C4-2B (cell line): ENCODE measurements around the gene RBM4.

Experiments used
- ZFX ChIP-seq: fragments of 450-650 bp; IDR thresholded peaks from 2 replicates; pipeline ENCODE4 v1.6.1; 2017
- TF ChIP-seq, protein P1 (sequence below): fragments of 450-650 bp; conservative IDR thresholded peaks from 2 replicates; pipeline ENCODE4 v1.5.1; 2017; ENCODE audit warnings: mild to moderate bottlenecking

DNA sequence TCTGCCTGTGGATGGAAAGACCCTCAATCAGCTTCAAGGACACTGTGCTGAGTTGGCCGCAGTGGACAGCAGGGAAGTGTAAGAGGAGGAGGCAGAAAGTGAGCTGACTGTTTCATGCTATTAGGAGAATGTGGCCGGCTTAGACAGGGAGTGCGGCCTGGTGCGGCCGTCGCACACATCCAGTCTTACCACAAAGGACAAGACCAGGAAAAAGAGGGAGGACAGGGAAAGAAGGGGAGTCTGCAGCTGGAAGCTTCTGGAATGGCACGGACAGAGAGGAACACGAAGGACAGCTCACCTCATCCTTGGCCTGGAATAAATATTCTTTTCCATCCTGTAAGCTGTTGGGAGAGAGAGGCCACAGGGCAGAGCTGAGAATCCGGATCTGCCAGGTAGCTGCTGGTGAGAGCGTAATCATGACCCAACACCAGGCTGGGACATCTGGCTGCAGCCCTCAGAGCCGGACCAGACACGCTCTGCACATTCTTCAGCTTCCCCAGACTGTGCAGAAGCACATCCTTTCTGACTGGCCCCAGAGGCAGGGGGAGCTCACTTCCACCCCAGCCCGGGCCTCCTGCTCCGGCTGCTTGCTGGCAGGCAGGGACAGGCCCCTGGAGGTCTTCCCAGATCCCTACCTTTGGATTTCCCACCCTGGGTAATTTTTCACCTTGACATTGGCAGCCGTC, 47.7 kb downstream of the RBM4 start:
- TF ChIP-seq, protein P1, sequence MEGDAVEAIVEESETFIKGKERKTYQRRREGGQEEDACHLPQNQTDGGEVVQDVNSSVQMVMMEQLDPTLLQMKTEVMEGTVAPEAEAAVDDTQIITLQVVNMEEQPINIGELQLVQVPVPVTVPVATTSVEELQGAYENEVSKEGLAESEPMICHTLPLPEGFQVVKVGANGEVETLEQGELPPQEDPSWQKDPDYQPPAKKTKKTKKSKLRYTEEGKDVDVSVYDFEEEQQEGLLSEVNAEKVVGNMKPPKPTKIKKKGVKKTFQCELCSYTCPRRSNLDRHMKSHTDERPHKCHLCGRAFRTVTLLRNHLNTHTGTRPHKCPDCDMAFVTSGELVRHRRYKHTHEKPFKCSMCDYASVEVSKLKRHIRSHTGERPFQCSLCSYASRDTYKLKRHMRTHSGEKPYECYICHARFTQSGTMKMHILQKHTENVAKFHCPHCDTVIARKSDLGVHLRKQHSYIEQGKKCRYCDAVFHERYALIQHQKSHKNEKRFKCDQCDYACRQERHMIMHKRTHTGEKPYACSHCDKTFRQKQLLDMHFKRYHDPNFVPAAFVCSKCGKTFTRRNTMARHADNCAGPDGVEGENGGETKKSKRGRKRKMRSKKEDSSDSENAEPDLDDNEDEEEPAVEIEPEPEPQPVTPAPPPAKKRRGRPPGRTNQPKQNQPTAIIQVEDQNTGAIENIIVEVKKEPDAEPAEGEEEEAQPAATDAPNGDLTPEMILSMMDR, result no peak
- no peak for TF ChIP-seq ZFX
